HG02884 (cell line): ENCODE data around the gene HLA-DPB1.
"Not testable (repeated sequence)": the region's sequence is repeated elsewhere in the genome, so short reads cannot be mapped to it uniquely, and the experiment has no call there.

Experiments used
- ATAC-seq: cut with Tn5 transposase; IDR thresholded peaks from one replicate; pipeline ENCODE4 v1.9.1; 2021; ENCODE audit warnings: mild to moderate bottlenecking, moderate library complexity; ENCODE audit not compliant: unreplicated experiment

The HLA-DPB1 gene

GRCh38 chr6:33075568-33076405 is at the start of gene HLA-DPB1:
Gene HLA-DPB1, plus strand, starts transcription at chr6:33075990. Its CDS starts 52 bp downstream, at chr6:33076042.
- peak; percentile 71 for ATAC-seq

- no peak for ATAC-seq
These were observed 47.5 kb upstream of the HLA-DPB1 start for GRCh38 chr6:33028220-33028849.

DNA sequence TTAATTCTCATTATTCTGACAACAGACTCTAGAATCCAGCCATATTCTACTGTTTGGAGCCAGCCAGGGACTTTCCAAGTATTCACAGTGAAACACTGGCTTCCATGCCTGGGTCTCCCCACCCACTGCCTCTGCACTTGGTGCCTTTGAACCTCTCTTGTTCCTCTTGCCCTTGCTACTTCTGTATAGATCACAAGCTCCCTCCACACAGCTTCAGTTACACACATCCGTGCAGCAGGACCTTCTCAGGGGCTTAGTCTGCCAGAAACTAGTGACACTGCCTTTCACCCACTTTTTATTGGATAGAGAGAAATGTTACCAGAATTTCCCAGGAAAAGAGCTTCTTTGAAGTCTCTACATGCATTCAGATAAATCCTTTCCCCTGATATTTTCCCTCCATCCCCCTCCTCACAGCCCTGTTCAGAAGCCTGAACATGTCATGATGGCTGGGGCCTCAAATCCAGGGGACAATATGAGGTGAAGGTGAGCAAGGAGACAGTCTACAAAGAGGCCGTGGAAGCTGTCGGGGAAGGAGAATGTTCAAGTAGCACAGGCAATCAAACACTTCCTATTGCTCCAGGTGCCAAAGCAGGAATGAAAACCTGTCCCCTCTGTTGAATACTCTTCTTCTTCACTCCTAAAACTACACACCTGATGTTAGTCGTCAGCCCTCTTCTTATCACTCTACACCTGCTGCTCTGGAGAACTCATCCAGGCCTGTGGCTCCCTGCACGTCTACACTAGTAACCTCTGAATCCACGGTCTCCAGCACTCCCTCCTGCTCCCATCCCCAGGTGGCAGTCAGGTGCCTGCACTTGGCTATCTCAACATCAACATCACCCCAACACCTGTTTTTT is 46.2 kb upstream of the HLA-DPB1 start:
- peak; percentile 67 for ATAC-seq

- ATAC-seq = no peak
These were observed 45.5 kb upstream of the HLA-DPB1 start for GRCh38 chr6:33030245-33030644.

- no peak for ATAC-seq
These were observed 41.2 kb upstream of the HLA-DPB1 start for GRCh38 chr6:33034554-33034953.

GRCh38 chr6:33036535-33036934 is 39.3 kb upstream of the HLA-DPB1 start:
- no peak for ATAC-seq

GRCh38 chr6:33040157-33040556 is 35.6 kb upstream of the HLA-DPB1 start:
- no peak for ATAC-seq

DNA sequence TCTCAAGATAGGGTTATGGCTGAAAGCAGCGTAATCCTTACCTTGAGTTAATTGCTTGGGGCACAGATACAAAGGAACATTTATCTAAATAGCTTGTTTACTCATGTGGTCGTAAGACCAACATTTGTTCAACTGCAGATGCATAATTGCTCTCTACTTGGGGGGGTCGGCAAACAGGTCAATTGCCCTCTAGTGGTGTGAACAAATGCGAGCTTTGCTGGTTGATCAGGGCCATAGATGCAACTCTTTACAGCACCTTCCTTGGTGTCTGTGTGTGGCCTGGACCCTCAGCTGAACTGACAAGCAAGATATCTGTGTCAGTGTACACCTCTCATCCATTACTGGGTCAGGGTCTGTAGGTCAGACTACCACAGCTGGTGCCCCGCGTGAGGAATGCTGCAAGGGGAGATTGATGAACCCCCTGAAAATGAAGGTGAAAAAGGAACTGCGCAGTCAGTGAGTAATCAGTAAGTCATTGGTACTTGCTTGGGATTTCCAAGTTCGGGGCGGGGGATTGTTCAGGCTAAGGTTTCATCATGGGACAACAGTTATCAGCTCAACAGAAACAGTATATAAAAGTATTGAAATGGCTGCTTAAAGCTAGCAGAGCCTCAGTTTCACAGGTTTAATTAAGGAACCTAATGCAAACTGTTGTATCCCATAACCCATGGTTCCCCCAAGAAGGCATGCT is 26.3 kb upstream of the HLA-DPB1 start:
- ATAC-seq = no peak

DNA sequence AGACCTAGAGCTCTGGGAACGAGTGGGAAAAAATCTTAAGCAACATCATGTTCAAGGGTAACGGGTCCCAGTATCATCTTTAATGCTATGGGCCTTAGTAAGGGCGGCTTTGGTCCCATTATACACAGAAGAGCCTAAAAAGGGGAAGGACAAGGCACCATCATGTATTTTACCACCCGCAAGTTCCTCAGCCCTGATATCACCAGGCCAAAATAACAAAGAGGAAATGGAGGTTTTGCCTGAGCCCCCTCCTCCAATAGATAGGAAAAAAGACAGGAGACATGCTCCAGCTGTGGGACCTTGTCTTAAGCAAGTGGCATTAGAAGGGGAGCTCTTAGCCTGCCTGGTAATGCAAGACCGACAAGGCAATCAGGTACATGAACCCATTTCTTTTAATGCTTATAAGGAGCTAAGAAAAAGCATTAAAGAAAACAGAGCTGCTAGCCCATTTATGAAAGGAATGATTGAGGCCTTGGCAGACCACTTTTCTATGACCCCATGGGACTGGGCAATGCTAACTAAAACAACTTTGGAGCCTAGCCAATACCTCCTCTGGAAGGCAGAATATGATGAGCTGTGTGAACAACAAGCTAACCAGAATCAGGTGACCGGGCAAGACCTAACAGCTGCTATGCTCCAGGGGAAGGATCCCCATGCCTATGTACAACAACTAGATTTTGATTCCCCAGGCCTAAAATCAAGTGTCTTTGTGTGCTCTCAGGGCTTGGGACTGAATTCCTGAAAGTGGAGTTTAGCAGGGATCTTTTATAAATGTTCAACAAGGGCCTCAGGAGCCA is 25.6 kb upstream of the HLA-DPB1 start:
- ATAC-seq = no peak

GRCh38 chr6:33052627-33053026 is 23.2 kb upstream of the HLA-DPB1 start:
- ATAC-seq = no peak

GRCh38 chr6:33053230-33053629 is 22.6 kb upstream of the HLA-DPB1 start:
- no peak for ATAC-seq

GRCh38 chr6:33057222-33058150 is 18.3 kb upstream of the HLA-DPB1 start:
- no peak for ATAC-seq

DNA sequence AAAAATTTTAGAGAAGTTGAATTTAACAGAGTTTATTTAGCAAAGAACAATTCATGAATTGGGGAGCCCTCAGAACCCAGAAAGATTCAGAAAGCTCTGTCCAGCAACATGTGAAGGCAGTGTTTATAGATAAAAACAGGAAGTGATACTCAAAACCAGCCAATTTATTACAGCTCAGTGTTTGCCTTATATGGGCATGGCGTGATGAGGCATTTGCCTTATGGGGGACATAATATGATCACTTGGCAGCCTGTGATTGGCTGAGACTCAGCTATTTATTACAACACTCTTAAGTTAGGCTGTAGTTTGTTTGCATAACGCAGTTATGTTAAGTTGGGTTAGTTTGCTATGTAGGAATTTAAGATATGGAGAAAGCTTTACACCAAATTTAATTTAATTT is 13.8 kb upstream of the HLA-DPB1 start:
- ATAC-seq = peak; percentile 43

DNA sequence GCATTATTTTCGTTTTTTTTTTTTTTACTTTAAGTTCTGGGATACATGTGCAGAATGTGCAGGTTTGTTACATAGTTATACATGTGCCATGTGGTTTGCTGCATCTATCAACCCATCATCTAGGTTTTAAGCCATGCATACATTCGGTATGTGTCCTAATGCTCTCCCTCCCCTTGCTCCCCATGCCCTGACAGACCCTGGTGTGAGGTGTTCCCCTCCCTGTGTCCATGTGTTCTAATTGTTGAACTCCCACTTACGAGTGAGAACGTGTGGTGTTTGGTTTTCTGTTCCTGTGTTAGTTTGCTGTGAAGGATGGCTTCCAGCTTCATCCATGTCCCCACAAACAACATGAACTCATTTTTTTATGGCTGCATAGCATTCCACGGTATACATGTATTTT is 12.4 kb upstream of the HLA-DPB1 start:
- ATAC-seq = not testable (repeated sequence)

DNA sequence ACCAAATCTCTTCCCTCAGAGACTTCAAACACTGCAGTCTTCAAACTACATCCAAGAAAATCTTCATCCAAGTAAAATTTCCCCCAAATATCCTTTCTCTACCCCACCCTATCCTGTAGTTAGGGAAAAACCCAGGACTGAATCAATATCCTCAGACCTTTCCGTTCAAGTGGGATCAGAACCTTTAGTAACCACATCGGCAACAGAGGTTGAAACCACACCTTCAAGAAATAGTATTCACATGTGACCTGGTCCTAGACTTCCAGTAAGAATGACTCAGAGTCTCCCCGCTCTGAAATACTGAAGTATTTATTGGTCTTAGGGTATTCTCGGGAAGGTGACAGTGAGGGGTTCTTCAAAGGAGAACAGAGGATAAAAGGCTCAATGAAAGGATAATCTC is 11.1 kb upstream of the HLA-DPB1 start:
- no peak for ATAC-seq

GRCh38 chr6:33065312-33065711 is 10.5 kb upstream of the HLA-DPB1 start:
- no peak for ATAC-seq

DNA sequence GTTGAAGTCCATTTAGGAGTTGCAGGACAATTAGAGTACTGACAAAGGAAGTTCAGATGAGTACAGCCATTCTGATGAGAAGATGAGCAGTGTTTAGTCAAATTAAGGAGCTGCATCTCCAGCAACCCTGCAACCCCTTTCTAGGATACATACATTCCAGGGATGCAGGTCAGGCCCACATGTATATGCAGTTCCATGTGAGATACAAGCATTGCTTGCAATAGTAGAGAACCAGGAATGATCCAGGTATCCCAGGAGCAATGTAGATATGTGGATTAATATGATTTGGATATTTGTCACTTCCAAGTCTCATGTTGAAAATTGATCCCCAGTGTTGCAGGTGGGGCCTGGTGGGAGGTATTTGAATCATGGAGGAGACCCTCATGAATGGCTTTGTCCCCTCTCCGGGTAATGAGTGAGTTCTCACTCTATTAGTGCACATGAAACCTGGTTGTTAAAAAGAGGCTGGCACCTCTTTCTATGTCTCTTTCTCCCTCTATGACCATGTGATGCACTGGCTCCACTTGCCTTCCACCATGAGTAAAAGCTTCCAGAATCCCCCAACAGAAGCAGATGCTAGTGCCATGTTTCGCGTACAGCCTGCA is 8.8 kb upstream of the HLA-DPB1 start:
- ATAC-seq = no peak

DNA sequence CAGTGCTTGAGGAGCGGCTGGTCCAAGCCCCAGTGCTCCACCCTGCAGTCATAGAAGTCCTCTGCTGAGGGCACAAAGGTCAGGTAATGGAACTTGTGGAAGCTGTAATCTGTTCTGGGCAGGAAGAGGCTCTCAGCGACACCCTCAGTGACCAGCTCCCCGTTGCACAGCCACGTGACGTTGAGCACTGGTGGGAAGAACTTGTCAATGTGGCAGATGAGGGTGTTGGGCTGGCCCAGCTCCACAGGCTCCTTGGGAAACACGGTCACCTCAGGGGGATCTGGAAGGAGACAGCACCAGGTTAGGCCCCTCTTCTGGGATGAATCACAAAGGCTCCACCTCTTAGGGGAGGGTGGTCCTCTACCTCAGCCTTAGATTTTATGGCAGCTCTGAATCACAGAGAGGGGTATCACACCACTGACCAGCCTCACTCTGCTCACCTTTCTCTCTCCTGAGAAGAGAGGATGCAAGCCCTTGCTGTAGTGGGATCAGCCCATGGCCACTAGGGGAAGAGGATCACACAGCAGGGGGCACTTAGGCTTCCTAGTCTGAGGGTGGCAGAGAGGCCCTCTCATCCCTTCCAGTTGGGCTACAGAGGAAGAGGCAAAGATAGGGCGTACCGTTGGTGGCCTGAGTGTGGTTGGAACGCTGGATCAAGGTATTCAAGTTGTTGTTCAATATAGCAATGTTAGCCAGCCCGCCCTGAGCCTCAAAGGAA is 6.6 kb upstream of the HLA-DPB1 start:
- ATAC-seq = no peak
